Esophagus squamous epithelium (tissue), 4 donors: ENCODE data around the gene MXD1.

Experiments used
- CTCF ChIP-seq, 6 experiments: fragments of 450-650 bp in 4 of 6; fragments of 200-600 bp in 2 of 6; sonication (generic) in 2 of 6; IDR thresholded peaks; one replicate each; pipeline ENCODE4 v1.5.1; 2016 to 2019; ENCODE audit warnings: antibody characterized with exemption in 6 of 6, mild to moderate bottlenecking in 4 of 6, moderate library complexity in 4 of 6
- POLR2A ChIP-seq, 4 donors: fragments of 450-650 bp; IDR thresholded peaks; one replicate each; pipeline ENCODE4 v1.6.1; 2017; ENCODE audit warnings: antibody characterized with exemption in 4 of 4, mild to moderate bottlenecking in 4 of 4, moderate library complexity in 3 of 4

GRCh38 chr2:69960821-69961220, 45.9 kb downstream of the MXD1 start:
- no peak for TF ChIP-seq CTCF (IDR thresholded peaks at IDR 0.05)
- no peak for TF ChIP-seq POLR2A (IDR thresholded peaks at IDR 0.05)
